Calu3 (cell line): ENCODE measurements around the gene WDFY4. TPM values are rescaled to one million over a fixed set of nuclear protein-coding genes. Genes with fewer than 3 reads are reported as not detected.

Source experiments
- BruUV-seq: library from RNA; stranded (reverse); fragments of 400-500 nt; replicated peaks from 2 replicates; lab custom pipeline; 2021; lab: Mats Ljungman, UMichigan
- CTCF ChIA-PET: fragments of 300-600 bp; sonication (Branson Sonifier 250); formaldehyde crosslinking; loops from one replicate; lab custom pipeline; 2022; ENCODE audit warnings: antibody characterized with exemption; lab: Charles Lee
- DNase-seq: peaks from one replicate; pipeline ENCODE4 v3.0.0; 2022
- H3K27ac Mint-ChIP-seq: one replicate; pipeline ENCODE4 v1.8.0; 2022; ENCODE audit warnings: mixed read lengths; ENCODE audit not compliant: unreplicated experiment
- H3K27me3 Mint-ChIP-seq: one replicate; pipeline ENCODE4 v1.8.0; 2022; ENCODE audit warnings: mixed read lengths; ENCODE audit not compliant: unreplicated experiment
- H3K36me3 Mint-ChIP-seq: one replicate; pipeline ENCODE4 v1.8.0; 2022; ENCODE audit warnings: mild to moderate bottlenecking, moderate library complexity, mixed read lengths; ENCODE audit not compliant: insufficient read depth, unreplicated experiment
- H3K4me1 Mint-ChIP-seq: one replicate; pipeline ENCODE4 v1.8.0; 2022; ENCODE audit warnings: mild to moderate bottlenecking, low read depth, mixed read lengths; ENCODE audit not compliant: unreplicated experiment
- H3K4me3 Mint-ChIP-seq: one replicate; pipeline ENCODE4 v1.8.0; 2022; ENCODE audit warnings: mild to moderate bottlenecking, low read depth, moderate library complexity, mixed read lengths; ENCODE audit not compliant: unreplicated experiment
- H3K9me3 Mint-ChIP-seq: one replicate; pipeline ENCODE4 v1.8.0; 2022; ENCODE audit warnings: low read depth, mixed read lengths; ENCODE audit not compliant: unreplicated experiment
- intact Hi-C: fragments of 100-400 bp; cut with micrococcal nuclease; formaldehyde crosslinking; loops from one replicate; pipeline ENCODE4 v1.10.0; 2022; ENCODE audit not compliant: unreplicated experiment
- total RNA-seq: library from RNA; stranded (reverse); gene quantifications from 2 replicates; pipeline ENCODE4 v1.2.3, GENCODE V29; 2022
- TF ChIP-seq, protein P1 (sequence below): fragments of 200-600 bp; IDR thresholded peaks from one replicate; pipeline ENCODE4 v1.8.0; 2022; ENCODE audit warnings: antibody characterized with exemption; ENCODE audit not compliant: unreplicated experiment

The WDFY4 gene
- total RNA-seq, 1 experiment from 2014 or later: not detected

DNA sequence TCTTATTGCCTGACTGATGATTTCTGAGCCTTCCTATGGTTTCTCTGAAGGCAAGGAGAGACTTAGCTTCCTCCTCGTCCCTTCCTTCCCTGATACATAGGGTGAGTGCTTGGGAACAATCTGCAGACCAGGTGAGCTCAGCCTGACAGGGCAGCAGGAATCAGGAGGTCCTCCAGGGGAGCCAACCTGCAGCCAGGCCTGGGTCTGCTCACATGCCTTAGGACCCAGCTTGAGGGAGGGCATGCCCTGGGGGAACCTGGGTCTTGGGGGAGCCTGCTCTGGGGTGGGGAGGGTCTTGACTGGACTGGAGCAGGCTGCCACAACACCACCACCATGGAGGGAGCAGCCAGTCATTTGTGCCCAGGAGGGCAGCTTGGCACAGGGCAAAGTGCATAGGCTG, 197.3 kb downstream of the WDFY4 start:
- Mint-ChIP-seq H3K27me3 (peaks cover 89% of the 10 kb centered on the region), H3K9me3 (no peaks in the 10 kb centered on the region), H3K4me3 (no peak overlapping the region), H3K36me3 (no peaks in the 10 kb centered on the region), H3K4me1 (no peaks in the 10 kb centered on the region), H3K27ac (no peak overlapping the region)
- no TSS peak for BruUV-seq
- TF ChIP-seq, protein P1, sequence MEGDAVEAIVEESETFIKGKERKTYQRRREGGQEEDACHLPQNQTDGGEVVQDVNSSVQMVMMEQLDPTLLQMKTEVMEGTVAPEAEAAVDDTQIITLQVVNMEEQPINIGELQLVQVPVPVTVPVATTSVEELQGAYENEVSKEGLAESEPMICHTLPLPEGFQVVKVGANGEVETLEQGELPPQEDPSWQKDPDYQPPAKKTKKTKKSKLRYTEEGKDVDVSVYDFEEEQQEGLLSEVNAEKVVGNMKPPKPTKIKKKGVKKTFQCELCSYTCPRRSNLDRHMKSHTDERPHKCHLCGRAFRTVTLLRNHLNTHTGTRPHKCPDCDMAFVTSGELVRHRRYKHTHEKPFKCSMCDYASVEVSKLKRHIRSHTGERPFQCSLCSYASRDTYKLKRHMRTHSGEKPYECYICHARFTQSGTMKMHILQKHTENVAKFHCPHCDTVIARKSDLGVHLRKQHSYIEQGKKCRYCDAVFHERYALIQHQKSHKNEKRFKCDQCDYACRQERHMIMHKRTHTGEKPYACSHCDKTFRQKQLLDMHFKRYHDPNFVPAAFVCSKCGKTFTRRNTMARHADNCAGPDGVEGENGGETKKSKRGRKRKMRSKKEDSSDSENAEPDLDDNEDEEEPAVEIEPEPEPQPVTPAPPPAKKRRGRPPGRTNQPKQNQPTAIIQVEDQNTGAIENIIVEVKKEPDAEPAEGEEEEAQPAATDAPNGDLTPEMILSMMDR: no peak
- no peak for DNase-seq
- CTCF ChIA-PET: no interaction called here
- intact Hi-C loops: no loop called here

DNA sequence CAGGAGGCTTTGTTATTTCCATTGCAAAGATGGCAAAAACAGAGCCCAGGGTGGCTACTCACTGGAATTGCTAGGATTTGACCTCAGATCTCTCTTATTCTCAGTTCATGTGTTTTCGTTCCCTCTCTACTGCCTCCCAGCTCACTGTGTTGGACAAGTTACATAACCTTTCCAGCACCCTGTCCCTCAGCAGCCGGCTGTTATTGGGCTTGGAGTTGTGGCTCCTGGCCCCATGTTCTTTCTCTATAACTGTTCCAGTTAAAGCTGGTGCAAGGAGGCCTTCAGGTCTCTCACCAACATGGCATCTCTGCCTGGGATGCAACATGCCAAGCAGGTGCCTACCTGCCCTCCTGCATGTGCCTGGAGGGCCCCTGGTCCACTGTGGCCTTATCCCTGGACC, 198.2 kb downstream of the WDFY4 start:
- no peak for DNase-seq
- Mint-ChIP-seq H3K27ac (no peak overlapping the region), H3K4me1 (no peaks in the 10 kb centered on the region), H3K36me3 (no peaks in the 10 kb centered on the region), H3K4me3 (no peak overlapping the region), H3K27me3 (peaks cover 87% of the 10 kb centered on the region), H3K9me3 (no peaks in the 10 kb centered on the region)
- TF ChIP-seq, protein P1: no peak
- BruUV-seq: no TSS peak
- CTCF ChIA-PET: no interaction called here
- intact Hi-C loops: no loop called here

DNA sequence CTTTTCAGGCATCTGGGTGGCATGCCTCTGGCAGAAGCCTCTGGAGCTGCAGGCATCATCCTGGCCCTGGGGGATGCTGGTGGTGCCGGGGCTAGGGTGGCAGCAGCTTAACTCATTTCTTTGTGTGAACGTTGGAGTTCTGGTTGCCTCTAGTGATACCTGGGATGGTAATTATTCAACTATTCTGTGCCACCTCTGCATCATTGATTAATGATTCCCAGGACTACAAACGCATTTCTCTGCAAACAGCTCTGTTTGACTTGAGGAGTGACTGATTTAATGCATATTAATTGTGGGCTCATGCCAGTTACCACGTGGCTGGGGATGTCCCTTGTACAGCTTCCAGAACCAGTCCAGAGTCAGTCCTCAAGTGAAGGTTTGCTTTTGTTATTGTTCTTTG, 199.0 kb downstream of the WDFY4 start:
- no peak overlapping the region for H3K27ac Mint-ChIP-seq
- TF ChIP-seq, protein P1: no peak
- H3K4me3 Mint-ChIP-seq: no peak overlapping the region
- H3K36me3 Mint-ChIP-seq: no peaks in the 10 kb centered on the region
- no TSS peak for BruUV-seq
- H3K27me3 Mint-ChIP-seq: peaks cover 87% of the 10 kb centered on the region
- no peaks in the 10 kb centered on the region for H3K4me1 Mint-ChIP-seq
- intact Hi-C loops: no loop called here
- CTCF ChIA-PET: no interaction called here
- DNase-seq: no peak
- H3K9me3 Mint-ChIP-seq: no peaks in the 10 kb centered on the region

DNA sequence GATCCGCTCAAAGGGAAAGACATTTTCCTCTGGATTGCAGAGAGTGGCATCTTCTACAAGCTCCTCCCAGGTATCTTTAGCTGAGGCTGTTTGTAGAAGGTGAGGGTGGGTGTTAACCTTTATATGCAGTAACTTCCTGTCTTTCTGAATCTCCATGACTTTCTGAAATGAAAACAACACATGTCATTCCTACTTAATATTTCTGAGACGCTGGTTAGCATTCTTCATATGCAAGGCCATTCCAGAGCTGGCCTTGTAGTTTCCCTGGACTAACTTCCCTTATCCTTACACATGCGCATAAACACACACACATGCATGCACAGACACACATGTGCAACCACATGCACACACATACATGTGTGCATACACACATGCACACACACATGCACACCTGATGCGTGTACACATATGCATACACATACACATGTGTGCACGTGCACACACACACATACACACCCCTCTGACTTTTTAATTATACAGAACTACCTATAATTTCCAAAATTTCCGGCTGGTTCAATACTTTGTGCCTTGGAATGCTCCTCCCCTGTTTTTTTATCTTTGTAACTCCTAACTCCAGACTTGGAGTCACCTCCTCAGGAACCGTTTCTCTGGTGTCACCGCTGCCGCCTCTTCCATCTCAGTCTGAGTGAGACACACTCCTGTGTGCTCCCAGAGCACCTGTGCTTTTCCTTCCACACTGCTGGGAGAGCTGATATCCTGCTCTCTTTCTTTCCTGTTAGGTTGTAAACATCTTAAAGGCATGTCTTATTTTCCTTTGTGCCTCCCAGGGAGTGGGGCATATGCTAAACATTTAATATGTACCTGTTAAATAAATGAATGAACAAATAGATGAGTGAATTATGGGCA, 199.7 kb downstream of the WDFY4 start:
- Mint-ChIP-seq H3K27me3 (peaks cover 87% of the 10 kb centered on the region), H3K4me1 (no peaks in the 10 kb centered on the region), H3K9me3 (no peaks in the 10 kb centered on the region), H3K27ac (no peak overlapping the region), H3K4me3 (no peak overlapping the region), H3K36me3 (no peaks in the 10 kb centered on the region)
- TF ChIP-seq, protein P1: no peak
- no peak for DNase-seq
- CTCF ChIA-PET: interaction anchor here (0.6 kb wide), 1 partner anchor 899 kb away, joined by 3 read pairs; no protein-coding TSS in a partner anchor
- intact Hi-C loops: no loop called here
- BruUV-seq: no TSS peak
